ENCODE results near the gene ACAT2. TPM values are rescaled to one million over a fixed set of nuclear protein-coding genes. Genes with fewer than 3 reads are reported as not detected.
A peak's percentile ranks its signal among the peaks of the same experiment; 100 is the strongest.

ACAT2 gene
- total RNA-seq, 1 donor from 2014 or later = 119 TPM

GRCh38 chr6:159759645-159760044 lies 2.2 kb upstream of the ACAT2 start:
- peaks cover 16% of the 10 kb centered on the region for H3K27me3 Mint-ChIP-seq (ENCODE audit: unreplicated experiment)
- DNase-seq (ENCODE audit: low spot score) = no peak
- H3K36me3 Mint-ChIP-seq (ENCODE audit: low read depth, unreplicated experiment) = peaks cover 31% of the 10 kb centered on the region
- H3K4me3 Mint-ChIP-seq (ENCODE audit: unreplicated experiment) = peak overlapping the region; percentile 54
- peaks cover 29% of the 10 kb centered on the region for H3K4me1 Mint-ChIP-seq (ENCODE audit: unreplicated experiment)
- peak overlapping the region; percentile 99 for H3K27ac Mint-ChIP-seq (ENCODE audit: unreplicated experiment)
- no peaks in the 10 kb centered on the region for H3K9me3 Mint-ChIP-seq (ENCODE audit: unreplicated experiment)
- TF ChIP-seq CTCF (IDR thresholded peaks at IDR 0.05; ENCODE audit: unreplicated experiment) = no peak

DNA sequence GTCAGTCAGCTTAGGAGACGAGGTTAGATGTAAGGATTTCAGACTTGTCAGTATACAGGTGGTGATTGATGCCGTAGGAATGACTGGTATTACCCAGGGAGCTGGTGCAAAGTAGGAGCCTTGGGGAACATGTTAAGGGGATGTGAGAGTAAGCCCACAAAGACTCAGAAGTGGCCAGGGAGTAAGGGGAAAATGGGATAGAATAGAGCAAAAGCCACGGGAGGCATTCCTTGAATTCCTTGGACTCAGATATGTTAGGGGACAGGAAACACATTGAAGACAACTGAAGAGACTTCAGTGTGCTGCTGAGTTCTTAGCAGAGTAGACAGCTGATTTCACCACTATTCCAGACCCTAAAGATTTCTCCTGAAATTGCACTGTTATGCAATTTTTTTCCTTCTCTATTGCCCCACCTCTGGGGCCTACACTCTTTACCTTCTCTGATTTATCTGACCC lies 1.2 kb upstream of the ACAT2 start:
- Mint-ChIP-seq H3K27ac (ENCODE audit: unreplicated experiment) (peak overlapping the region; percentile 99), H3K36me3 (ENCODE audit: low read depth, unreplicated experiment) (peaks cover 29% of the 10 kb centered on the region), H3K4me3 (ENCODE audit: unreplicated experiment) (peak overlapping the region; percentile 94), H3K9me3 (ENCODE audit: unreplicated experiment) (no peaks in the 10 kb centered on the region), H3K27me3 (ENCODE audit: unreplicated experiment) (peaks cover 16% of the 10 kb centered on the region), H3K4me1 (ENCODE audit: unreplicated experiment) (peaks cover 33% of the 10 kb centered on the region)
- TF ChIP-seq CTCF (IDR thresholded peaks at IDR 0.05; ENCODE audit: unreplicated experiment) = no peak
- peak; percentile 16 for DNase-seq (ENCODE audit: low spot score)

GRCh38 chr6:159761129-159761872 lies 544 bp upstream of the ACAT2 start:
- peak overlapping the region; percentile 99 for H3K27ac Mint-ChIP-seq (ENCODE audit: unreplicated experiment)
- TF ChIP-seq CTCF (IDR thresholded peaks at IDR 0.05; ENCODE audit: unreplicated experiment) = no peak
- H3K36me3 Mint-ChIP-seq (ENCODE audit: low read depth, unreplicated experiment) = peaks cover 32% of the 10 kb centered on the region
- peak overlapping the region; percentile 94 for H3K4me3 Mint-ChIP-seq (ENCODE audit: unreplicated experiment)
- peaks cover 35% of the 10 kb centered on the region for H3K4me1 Mint-ChIP-seq (ENCODE audit: unreplicated experiment)
- peak; percentile 50 for DNase-seq (ENCODE audit: low spot score)
- no peaks in the 10 kb centered on the region for H3K9me3 Mint-ChIP-seq (ENCODE audit: unreplicated experiment)
- H3K27me3 Mint-ChIP-seq (ENCODE audit: unreplicated experiment) = peaks cover 16% of the 10 kb centered on the region

DNA sequence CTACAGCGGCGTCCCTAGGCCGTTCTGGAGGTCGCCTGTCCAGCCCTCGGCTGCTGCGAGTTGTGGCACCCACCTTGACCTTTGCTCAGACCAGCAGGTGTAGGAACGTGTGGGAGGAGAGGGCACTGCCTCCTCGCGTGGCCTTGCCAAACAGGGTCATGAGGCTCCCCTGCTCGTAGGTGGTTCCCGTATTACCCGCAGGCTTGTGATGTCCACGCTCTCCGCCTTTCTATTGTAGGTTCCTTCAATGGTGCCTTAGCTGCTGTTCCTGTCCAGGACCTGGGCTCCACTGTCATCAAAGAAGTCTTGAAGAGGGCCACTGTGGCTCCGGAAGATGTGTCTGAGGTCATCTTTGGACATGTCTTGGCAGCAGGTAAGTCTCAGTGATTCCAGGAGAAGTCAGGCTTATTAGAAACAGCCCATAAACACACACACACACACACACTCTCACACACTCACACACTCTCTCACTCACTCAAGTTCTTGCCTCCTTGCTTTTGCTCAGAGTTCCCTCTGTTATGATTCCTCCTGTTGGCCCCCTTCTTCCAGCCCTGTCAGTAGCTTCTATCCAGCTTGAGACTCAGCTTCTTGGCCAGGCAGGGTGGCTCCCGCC lies 942 bp downstream of the ACAT2 start:
- H3K36me3 Mint-ChIP-seq (ENCODE audit: low read depth, unreplicated experiment) = peaks cover 41% of the 10 kb centered on the region
- H3K4me3 Mint-ChIP-seq (ENCODE audit: unreplicated experiment) = peak overlapping the region; percentile 92
- H3K27ac Mint-ChIP-seq (ENCODE audit: unreplicated experiment) = peak overlapping the region; percentile 50
- H3K9me3 Mint-ChIP-seq (ENCODE audit: unreplicated experiment) = no peaks in the 10 kb centered on the region
- no peak for TF ChIP-seq CTCF (IDR thresholded peaks at IDR 0.05; ENCODE audit: unreplicated experiment)
- no peak for DNase-seq (ENCODE audit: low spot score)
- H3K4me1 Mint-ChIP-seq (ENCODE audit: unreplicated experiment) = peaks cover 35% of the 10 kb centered on the region
- H3K27me3 Mint-ChIP-seq (ENCODE audit: unreplicated experiment) = peaks cover 16% of the 10 kb centered on the region

- no peak for TF ChIP-seq CTCF (IDR thresholded peaks at IDR 0.05; ENCODE audit: unreplicated experiment)
- peaks cover 17% of the 10 kb centered on the region for H3K4me1 Mint-ChIP-seq (ENCODE audit: unreplicated experiment)
- H3K27me3 Mint-ChIP-seq (ENCODE audit: unreplicated experiment) = peaks cover 10% of the 10 kb centered on the region
- no peak overlapping the region for H3K27ac Mint-ChIP-seq (ENCODE audit: unreplicated experiment)
- H3K4me3 Mint-ChIP-seq (ENCODE audit: unreplicated experiment) = no peak overlapping the region
- H3K36me3 Mint-ChIP-seq (ENCODE audit: low read depth, unreplicated experiment) = peaks cover 58% of the 10 kb centered on the region
- H3K9me3 Mint-ChIP-seq (ENCODE audit: unreplicated experiment) = no peaks in the 10 kb centered on the region
- DNase-seq (ENCODE audit: low spot score) = no peak
Observed at GRCh38 chr6:159766906-159767305, 5.1 kb downstream of the ACAT2 start.
